Pulmonary artery endothelial cell (primary cell): Measurements from ENCODE around the gene ITGB8. TPM values are rescaled to one million over a fixed set of nuclear protein-coding genes. Genes with fewer than 3 reads are reported as not detected.

Experiments used
- DNase-seq: peaks from one replicate; pipeline ENCODE4 v3.0.0-alpha.2; 2011; ENCODE audit warnings: low read depth, low spot score
- total RNA-seq: library from RNA; depleted of rRNA; stranded (reverse); fragments of >200 nt; gene quantifications from 2 replicates; pipeline ENCODE4 v1.2.3, GENCODE V29; 2014

Gene ITGB8
- total RNA-seq, 1 donor from 2014 or later, result 5.1 TPM

DNA sequence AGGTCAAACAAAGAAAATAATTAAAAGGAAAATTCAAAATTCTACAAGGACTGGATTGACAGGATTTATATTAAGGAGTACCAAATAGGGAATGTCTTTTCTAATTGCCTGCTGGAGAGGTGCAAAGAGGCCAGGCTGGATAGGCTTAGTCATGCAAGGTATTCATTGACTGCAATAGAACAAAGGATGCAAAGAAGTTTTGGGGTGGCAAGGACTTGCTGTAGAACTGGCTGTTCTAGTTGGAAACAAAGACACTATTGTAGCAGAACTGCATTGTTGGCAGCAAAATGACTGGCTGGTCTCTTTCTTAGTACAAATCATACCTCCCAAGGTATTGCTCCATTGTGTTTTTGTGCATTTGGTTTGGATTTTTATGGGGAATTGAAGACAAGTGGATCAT is 10.1 kb downstream of the ITGB8 start:
- no peak for DNase-seq

DNA sequence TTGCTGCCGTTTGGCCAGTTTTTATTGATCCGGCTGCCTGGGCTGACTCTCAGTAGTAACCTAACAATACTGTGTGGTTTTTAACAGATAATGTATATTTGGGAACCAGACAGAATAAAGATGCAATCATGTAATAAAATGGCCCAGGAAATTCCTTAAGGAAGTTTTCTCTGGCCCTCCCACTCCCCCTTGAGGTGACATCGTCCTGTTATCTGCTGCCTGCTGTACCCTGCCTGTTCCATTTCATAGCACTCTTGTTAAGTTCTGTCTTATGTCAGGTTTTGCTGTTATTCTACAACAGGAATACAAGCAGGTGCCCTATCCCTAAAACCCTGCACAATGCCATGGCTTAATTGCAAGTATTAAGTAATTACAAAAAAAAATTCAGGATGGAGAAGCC is 12.5 kb downstream of the ITGB8 start:
- DNase-seq, result no peak

DNA sequence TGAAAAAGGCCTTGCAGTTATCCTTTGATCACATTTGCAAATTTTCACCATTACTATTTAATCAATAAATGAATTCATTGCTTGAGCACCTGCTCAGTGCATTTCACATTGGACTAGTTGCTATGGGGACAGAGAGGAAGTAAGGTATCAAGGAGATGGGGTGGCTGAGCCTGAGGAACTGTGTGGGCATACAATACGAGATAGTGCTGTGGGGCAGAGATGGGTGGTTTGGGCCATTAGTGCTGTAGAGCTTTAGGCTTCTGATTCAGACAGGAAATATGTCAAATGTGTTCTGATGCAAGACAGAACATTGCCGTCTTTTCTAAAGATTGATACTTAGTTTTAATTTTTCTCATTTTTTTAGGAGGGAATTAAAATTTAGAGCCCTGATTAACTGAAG is 13.2 kb downstream of the ITGB8 start:
- DNase-seq, result no peak

DNA sequence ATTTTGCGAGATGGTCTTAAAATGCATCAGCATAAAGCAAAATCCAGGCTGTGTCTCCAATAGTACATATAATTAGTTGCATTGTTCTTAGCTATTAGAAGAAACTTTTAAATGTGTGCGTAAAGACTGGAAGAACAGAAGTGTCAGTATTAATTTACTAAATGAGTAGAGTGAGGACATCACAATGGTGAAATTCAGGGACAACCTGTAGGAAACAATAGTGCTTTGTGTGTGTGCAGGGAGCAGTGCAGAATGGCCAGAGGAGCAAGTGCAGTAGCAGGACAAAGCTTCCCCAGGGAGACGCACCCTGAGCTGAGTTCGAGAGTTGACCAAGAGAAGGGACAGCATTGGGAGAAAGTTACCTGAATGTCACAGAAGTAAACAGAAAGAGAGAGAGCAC is 13.7 kb downstream of the ITGB8 start:
- no peak for DNase-seq

DNA sequence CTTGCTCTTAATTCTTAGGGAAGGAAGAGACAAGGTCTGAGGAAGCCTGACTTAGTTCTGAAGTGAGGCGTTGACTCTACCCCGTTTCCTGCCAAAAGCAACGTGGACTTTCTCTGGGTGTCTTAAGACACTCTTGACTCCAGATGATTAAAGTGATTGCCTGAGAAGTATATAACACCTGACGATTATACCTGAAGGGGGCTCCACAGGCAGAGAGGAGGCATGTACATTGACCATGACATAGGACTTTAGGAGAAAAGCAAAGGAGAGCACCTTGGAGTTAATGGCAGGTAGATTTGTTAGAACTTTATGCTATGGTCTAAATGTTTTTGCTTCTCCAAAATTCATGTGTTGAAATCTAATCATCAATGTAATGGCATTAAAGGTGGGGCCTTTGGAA is 15.9 kb downstream of the ITGB8 start:
- DNase-seq, result no peak

DNA sequence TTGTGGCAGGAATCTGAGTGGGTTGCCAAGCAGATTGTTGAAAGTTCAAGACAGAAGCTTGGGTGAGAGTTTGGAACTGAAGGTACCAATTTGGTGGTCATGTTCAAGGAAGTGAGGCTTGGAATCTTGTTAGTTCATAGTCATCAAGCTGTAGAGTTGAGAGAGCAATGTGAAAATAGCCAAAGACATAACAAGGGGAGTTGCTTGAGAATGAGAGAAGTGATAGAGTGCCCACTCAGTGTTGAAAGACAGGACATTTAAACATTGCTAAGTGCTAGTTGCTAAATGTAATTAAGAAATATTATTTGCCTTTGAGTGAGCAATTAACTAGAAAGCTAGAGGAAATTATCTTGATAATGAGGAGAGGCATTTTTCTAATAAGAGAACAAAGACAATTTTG is 17.0 kb downstream of the ITGB8 start:
- DNase-seq, result no peak

DNA sequence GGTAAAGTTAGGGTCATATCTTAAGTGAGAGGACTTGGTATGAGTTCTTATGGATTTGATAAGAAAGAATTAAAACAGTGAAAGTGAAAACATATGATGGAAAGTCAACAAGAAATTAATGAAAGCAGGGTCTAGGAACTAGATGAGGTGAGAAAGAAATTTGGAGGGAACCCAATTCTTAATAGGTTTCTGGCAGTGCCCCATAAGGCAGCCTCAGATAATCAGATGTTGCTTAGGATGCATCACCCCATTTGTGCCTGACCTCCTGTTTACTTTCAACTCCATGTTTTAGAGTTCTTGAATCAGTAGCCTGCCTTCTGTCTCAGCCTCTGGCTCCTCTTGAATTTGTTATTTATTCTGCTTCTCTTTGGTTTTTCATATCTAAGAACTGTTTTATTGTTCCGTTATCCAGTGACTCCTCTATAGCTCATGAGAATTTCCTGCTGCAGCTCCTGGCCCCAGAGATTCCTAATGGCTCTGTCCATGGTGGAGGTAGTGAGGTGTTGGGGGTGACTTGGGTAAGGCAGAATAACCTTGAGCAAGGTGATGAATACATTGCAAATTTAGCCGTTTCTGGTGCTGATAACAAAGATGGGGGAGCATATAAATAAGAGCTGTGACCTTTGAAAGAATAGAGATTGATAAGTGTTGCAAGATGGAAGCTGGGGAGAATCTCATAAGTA is 17.6 kb downstream of the ITGB8 start:
- DNase-seq, result no peak

DNA sequence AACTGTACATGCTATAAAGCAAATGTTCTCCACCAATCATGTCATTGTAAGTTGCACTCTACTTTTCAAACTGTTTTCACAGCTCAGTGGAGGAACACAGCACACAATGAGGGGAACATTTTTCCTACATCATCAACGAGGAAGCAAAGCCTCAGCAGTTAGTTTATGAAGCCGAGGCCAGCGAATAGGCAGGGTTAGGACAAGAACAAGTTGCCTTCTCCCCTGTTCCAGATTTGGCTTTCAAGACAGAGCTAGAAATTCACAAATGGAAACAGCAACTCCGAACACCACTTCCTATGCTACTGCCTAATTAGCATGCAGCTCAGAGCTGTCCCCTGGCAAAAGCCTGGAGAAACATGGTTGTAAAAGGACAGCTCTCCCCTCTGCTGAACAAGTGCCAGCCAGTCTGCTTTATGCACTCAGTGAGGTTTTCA is 19.8 kb downstream of the ITGB8 start:
- DNase-seq, result no peak

DNA sequence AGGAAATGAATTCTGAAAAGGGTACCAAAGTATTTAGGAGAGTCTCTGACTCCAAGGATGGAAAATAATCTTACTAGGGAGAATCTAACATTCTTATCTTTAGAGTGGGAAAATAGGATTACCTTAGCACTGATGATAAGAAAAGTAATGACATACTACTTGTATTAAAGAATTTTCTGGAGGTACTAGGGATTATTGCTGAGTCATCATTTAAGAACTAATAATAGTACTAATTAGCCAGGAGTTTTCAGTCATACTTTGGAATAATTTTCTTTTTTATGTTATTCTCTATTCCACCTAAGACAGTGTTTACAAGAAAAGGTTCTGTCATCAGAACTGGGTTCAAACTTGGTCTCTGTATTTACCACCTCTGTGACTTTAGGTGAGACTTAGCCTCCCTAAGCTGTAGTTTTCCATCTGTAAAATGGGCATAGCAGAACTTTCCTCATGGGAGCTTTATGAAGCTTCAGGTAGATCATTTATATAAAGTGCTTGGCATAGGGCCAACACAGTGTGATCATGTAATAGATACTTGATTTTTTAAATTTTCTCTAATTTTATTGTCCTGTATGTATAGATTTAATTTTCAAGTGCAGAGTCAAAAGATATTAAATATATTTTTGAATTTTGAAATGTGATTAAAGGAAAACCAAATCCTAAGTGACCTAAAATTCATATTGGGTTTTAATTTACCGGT is 20.4 kb downstream of the ITGB8 start:
- DNase-seq, result no peak

DNA sequence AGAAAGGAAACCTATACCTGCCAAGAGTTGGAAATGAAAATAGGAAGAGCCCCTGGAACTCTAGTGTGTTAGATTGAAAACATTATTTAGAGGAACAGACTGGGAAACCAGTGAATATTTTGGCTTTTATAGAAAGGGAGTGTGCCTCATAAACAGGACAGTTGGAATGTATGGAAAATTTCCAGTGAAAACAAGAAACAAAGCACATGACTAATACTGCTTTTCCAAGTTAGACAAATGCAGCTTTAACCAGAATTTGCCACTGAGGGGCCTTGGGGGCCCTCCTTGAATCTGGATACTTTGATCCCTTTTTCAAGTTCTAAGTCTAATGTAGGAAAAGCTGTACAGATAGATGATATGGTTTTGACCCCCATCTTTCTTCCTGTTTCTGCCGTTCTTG is 21.2 kb downstream of the ITGB8 start:
- DNase-seq, result no peak

DNA sequence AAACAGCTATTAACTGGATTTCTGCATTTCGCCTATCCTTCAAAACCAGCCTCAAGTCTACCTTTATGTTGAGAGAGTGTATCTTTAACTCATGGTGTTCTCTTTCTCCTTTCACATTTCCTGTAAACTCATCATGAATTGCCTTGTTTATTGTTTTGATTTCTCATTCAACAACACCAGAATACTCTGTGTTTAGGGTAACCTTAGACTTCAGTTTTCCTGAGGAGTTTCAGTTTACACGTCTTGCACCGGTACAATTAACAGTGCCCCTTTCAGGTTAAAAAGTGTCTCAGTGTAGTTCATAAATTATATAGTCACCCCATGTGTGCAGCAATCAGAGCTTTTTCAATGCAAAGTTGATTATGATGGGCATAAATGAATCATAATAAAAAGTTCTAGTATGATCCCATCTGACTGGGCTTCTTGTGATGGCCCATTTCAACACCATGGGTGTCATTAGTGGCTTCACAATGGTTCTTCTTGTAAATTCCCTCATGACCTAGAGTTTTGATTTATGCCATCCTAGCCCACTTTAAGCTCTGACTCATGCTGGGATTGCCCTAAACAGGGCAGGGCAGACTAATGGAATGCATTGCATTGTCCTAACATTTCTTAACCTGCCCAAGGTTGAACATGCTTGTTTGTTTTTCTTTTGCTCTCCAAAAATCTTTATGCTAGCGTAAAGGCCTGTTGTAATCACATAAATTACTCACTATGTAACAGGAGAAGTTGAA is 22.0 kb downstream of the ITGB8 start:
- no peak for DNase-seq

DNA sequence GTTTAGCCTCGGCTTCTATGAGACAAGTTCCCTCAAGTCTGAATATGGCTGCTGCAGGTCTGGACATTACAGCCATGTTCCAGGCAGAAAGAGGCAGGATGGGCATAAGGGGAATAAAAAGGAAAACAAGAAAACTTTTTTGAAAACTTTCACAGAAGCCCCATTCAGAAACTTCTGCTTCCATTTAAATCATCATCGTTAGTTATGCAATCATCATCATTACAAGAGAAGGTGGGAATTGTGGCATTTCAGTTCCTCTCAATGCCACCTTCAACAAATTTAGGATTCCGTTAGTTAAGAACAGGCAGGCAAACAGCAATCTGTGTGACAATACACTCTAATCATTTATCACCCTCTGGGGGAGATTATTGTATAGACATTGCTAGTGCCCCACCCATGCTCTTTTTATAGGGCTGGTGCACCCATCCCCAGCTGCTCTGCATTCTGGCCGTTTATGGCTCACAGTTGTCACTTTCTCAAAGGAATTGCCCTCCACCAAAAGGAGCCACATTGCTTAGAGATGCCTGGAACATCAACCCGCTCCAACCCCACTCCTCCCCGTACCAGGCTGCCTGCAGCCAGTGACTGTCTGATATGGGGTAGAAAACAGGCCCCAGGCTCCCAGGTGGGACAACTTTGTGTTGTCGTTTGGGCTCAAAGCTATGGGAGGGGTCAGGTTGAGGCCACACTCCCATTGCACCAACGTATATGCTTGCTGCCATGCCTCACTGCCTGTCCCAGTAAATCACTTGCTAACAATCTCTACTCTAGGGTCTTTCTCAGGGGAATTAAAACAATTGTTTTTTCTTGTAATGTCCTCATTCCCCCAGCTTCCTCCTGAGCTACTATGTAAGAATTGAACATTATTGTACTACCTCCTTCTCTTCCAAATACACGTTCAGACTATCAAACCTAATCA is 24.2 kb downstream of the ITGB8 start:
- no peak for DNase-seq

DNA sequence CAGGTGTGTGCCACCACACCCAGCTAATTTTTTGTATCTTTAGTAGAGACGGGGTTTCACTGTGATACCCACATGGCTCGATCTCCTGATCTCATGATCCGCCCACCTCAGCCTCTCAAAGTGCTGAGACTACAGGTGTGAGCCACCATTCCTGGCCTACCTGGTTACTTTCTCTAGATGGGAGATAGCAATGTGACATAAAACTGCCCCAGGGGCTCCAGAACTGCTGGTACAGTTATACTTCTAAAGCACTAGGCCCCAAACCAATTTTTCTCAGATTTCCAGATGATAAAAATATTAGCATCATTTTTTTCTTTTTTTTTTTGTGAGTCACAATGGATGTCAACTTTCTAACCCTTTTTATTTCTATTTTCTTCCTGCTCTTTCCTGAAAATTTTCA is 27.4 kb downstream of the ITGB8 start:
- DNase-seq, result no peak

DNA sequence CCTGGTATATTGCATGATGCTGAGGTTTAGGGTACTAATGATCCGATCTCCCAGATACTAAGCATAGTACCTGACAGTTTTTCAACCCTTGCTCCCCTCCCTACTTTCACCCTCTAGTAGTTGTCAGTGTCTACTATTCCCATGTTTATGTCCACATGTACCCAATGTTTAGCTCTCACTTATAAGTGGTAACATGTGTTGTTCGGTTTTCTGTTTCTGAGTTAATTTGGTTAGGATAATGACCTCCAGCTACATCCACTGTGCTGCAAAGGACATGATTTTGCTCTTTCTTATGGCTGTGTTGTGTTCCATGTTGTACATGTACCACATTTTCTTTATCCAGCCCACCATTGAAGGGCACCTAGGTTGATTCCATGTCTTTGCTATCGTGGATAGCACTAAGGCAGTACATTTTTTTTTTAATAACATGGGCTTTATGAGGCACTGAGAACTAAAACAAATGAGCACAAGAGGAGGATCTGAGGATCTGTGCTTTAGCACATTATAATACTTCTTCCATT is 28.1 kb downstream of the ITGB8 start:
- DNase-seq, result no peak

DNA sequence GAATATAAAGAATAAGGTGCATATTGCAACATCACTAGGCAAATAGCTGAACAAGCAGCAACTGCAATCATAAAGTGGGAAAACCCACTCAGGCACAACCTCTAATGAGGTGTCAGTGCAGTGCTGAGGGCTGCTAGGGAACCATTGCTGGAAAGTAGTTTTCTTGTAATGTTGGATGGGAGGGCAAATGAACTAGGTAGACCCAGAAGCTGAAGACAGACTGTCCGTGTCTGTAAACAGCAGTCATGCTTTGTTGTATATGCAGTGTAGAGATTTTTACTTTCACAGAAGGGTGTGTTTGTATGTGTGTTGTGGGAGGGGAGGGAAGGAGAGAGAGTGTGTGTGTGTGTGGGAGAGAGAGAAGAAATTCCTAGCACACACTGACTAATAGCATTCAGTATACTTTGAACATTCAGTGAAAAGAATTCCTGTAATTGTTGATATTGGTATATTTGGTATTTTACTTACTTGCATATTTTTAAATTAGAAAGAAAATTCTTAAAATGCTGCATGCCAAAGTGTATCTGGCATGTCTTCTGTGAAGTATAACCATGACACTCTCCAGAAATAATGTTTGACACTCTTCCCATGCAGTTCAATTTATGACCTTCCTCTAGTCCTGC is 28.8 kb downstream of the ITGB8 start:
- DNase-seq, result no peak

DNA sequence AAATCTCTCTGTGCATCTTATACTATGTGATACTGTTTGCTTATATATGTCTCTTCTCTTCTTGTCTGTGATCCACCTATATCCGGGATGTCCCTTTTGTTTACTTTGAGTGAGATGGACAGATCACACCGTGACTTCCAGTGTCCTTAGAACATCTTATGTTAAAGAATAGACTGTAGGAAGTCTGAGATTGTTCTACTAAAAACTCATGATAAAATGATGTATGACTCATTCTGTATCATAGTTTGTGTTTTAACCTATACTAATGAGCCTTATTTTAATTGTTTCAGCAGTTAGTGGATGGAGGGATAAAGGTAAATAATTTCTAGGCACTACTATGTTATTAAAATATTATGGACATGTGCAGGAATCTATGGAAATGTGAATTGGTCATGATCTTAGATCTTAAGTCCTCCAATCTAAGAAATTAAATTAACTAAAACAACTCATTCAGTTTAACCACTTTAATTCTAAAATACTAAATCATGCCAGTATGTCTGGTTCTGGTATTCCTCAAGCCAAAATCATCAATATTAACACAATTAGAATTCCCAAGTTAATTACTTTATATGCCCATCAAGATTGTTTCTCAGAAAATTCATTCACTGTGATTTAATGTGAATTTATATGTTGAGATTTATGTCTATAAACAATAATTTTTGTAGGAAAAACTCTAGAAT is 32.0 kb downstream of the ITGB8 start:
- no peak for DNase-seq

DNA sequence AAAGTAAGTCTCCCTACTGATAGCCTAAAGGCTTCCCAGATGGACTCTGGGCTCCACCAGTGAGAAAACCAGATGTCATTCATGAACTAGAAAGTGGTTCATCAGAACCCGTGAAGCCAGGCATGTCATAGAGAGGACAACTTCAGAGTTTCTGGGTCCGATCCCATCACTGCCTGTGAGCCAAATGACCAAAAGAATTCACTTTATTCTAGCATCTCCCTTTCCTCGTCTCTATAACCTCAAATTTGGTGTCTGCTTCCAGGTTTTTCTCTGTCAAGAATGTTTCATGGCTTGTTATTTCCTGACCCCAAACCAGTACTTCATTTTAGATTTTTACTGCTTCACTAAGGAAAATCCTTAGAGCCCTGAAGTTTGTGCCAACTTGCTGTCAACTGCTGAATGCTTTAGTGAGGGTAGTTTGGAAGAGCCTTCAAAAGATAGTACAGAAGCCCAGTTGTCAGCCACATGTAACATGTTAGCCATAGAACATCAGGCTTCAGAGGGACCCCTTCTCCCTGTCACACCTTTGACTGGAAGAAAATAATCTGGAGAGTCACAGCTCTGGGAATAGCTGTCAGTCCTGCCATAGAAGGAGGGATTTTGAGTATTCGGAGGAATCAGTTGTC is 34.0 kb downstream of the ITGB8 start:
- no peak for DNase-seq

DNA sequence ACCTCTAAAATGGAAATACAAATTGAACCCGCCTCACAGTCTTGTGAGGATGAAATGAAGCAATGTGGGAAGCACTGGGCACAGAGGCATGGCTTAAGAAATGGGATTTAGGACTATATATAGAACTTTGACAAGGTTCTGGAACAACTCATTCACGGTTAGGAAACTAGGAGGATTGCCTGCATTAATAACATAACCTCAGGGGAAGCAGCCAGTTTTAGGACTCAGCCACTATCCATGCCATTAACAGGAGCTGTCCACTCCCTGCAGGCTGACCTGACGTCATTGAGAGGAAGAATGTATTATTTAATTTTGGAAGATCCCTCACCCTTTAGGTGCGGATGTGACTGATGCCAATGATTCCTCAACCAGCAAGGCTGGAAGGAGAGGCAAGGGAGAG is 34.8 kb downstream of the ITGB8 start:
- DNase-seq, result no peak

DNA sequence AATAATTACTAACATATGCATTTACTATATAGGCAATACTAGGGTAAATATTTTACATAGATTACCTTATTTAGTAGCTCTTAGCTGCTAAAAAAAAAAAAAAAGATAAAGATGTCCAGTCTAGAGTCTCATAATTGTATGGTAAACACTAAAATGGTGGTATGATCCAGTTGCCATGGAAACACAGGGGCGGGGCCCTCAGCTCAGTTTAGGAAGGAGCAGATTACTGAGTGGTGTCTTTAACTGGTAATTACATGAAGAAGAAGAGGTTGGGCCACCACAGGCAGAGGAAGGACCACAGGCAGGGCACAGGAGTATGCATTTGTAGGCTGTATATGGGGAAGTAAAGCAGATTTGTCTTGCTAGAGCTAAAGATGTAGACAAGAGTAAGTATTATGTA is 43.7 kb downstream of the ITGB8 start:
- no peak for DNase-seq

DNA sequence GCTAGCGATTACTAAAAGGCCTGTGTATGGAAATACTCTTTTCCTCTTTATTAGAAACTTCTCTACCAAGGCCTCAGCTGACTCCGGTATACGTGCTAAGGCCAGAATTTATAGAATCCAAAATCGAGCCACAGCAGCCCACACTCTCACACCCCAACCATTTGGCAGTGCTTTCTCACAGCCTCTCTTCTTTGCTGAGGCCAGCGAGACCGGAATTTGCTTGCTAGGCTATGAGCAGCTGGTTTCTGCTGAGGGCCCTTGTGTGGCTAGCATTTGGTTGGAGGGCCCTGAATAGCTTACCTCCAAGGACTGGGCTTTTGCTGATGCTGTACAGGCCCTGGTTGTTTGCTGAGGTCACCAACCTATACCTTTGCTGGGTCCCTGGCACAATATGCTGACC is 46.1 kb downstream of the ITGB8 start:
- DNase-seq, result no peak
